Keratinocyte (primary cell): Measurements from ENCODE around the gene TACC2. TPM values are rescaled to one million over a fixed set of nuclear protein-coding genes. Genes with fewer than 3 reads are reported as not detected.

Experiments
- DNase-seq: peaks from one replicate; pipeline ENCODE4 v3.0.0-alpha.2; 2011; ENCODE audit warnings: low read depth, missing footprints, low spot score
- FAIRE-seq: peaks from 2 replicates; lab custom pipeline; 2011; peaks lifted over from hg19 to GRCh38; lab: Jason Lieb, UNC
- H2AFZ ChIP-seq: 2 replicates; pipeline ENCODE4 v1.6.0; 2012; ENCODE audit warnings: low read length, control low read depth, inconsistent platforms; ENCODE audit not compliant: control insufficient read depth
- H3K27ac ChIP-seq: 2 replicates; pipeline ENCODE4 v1.5.1; 2011; ENCODE audit warnings: low read length; ENCODE audit not compliant: control insufficient read depth, insufficient read depth
- H3K27me3 ChIP-seq: 3 replicates; pipeline ENCODE4 v1.6.0; 2011; ENCODE audit warnings: low read length; ENCODE audit not compliant: control insufficient read depth, insufficient read depth; ENCODE audit errors: extremely low read depth
- H3K36me3 ChIP-seq, 2 experiments: 2 replicates in 1 of 2; 3 replicates in 1 of 2; pipeline ENCODE4 v1.5.1; 2011; ENCODE audit warnings: low read length in 2 of 2, mild to moderate bottlenecking in 1 of 2; ENCODE audit not compliant: control insufficient read depth in 2 of 2, insufficient read depth in 2 of 2; ENCODE audit errors: extremely low read depth in 1 of 2
- H3K4me1 ChIP-seq: 3 replicates; pipeline ENCODE4 v1.5.1; 2011; ENCODE audit warnings: low read length; ENCODE audit not compliant: control insufficient read depth, insufficient read depth; ENCODE audit errors: extremely low read depth
- H3K4me2 ChIP-seq: 3 replicates; pipeline ENCODE4 v1.6.0; 2011; ENCODE audit warnings: low read depth, low read length; ENCODE audit not compliant: control insufficient read depth, insufficient read depth; ENCODE audit errors: extremely low read depth
- H3K4me3 ChIP-seq, 3 experiments: fragments of 200-600 bp in 1 of 3; sonication (generic) in 1 of 3; 2 replicates in 2 of 3; 3 replicates in 1 of 3; pipeline ENCODE4 v1.5.1; 2011 to 2016; ENCODE audit warnings: low read length in 3 of 3, mild to moderate bottlenecking in 3 of 3, control low read depth in 2 of 3, inconsistent platforms in 1 of 3, low read depth in 1 of 3, mixed read lengths in 1 of 3, mixed run types in 1 of 3, moderate library complexity in 1 of 3; ENCODE audit not compliant: control insufficient read depth in 2 of 3, insufficient read depth in 2 of 3; ENCODE audit errors: extremely low read depth in 1 of 3
- H3K79me2 ChIP-seq: 2 replicates; pipeline ENCODE4 v1.6.0; 2012; ENCODE audit warnings: low read length; ENCODE audit not compliant: control insufficient read depth, insufficient read depth
- H3K9ac ChIP-seq: 3 replicates; pipeline ENCODE4 v1.6.0; 2011; ENCODE audit warnings: low read length; ENCODE audit not compliant: control insufficient read depth, insufficient read depth; ENCODE audit errors: extremely low read depth
- H3K9me1 ChIP-seq: 3 replicates; pipeline ENCODE4 v1.6.0; 2011; ENCODE audit warnings: low read length; ENCODE audit not compliant: control insufficient read depth, insufficient read depth; ENCODE audit errors: extremely low read depth
- H3K9me3 ChIP-seq: 2 replicates; pipeline ENCODE4 v1.5.1; 2012; ENCODE audit warnings: low read depth, low read length; ENCODE audit not compliant: control insufficient read depth
- H4K20me1 ChIP-seq: 3 replicates; pipeline ENCODE4 v1.6.0; 2011; ENCODE audit warnings: low read length; ENCODE audit not compliant: control insufficient read depth, insufficient read depth; ENCODE audit errors: extremely low read depth
- EZH2 ChIP-seq: IDR thresholded peaks from one replicate; pipeline ENCODE4 v1.6.1; 2012; ENCODE audit warnings: inconsistent platforms, mild to moderate bottlenecking, low read length, moderate library complexity
- dilution Hi-C: fragments of 300-500 bp; cut with MboI; formaldehyde crosslinking; loops from one replicate; pipeline ENCODE4 v1.7.0; 2020; ENCODE audit warnings: low sequenced_read_pairs; ENCODE audit not compliant: extremely low pct_ligation_motif_present
- polyA plus RNA-seq, 5 experiments: library from polyadenylated mRNA; depleted of rRNA in 3 of 5; stranded (reverse) in 3 of 5; stranded (forward) in 1 of 5; unstranded in 1 of 5; fragments of >200 nt; gene quantifications; 1 replicate in 1 of 5; 2 replicates in 3 of 5; 3 replicates in 1 of 5; pipeline versions ENCODE4 v1.2.1 to v1.2.3, GENCODE V29; 2011 to 2012; ENCODE audit warnings: missing spikeins in 2 of 5, low read depth in 1 of 5, low replicate concordance in 1 of 5
- TF ChIP-seq, protein P1 (sequence below), 3 experiments: IDR thresholded peaks in 1 of 3; conservative IDR thresholded peaks in 1 of 3; optimal IDR thresholded peaks in 1 of 3; 2 replicates in 2 of 3; 3 replicates in 1 of 3; pipeline versions ENCODE3 to v1.5.1; 2011; ENCODE audit warnings: low read length in 3 of 3, mild to moderate bottlenecking in 3 of 3, moderate library complexity in 2 of 3, control low read depth in 1 of 3, inconsistent platforms in 1 of 3; ENCODE audit not compliant: insufficient read depth in 2 of 3; ENCODE audit errors: extremely low read depth in 1 of 3

The TACC2 gene
- polyA plus RNA-seq, 1 donor (not counting 4 experiments of a cell fraction or from before 2014, with no cell fraction given), result 12.8 TPM

DNA sequence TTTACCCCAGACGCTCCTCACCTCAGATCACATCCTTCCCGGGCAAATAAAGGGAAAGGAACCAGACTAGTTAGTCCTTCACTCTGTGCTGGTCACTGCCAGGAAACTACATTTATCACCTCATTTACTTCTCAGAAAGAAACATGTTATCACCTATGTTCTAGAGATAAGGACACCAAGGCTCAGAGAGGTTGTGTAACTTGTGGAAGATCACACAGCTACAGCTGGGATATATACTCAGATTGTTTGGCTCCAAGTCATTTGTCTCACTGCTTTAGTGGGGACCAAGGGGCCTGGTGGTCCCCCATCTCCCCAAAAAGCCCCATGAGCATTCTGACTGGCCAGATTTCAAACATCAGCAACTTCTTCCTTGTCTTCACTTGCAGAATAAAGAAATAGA lies 264.6 kb downstream of the TACC2 start:
- Histone ChIP-seq H3K4me3 (no peak overlapping the region), H3K4me2 (no peak overlapping the region), H3K9me3 (no peaks in the 10 kb centered on the region), H3K27ac (no peak overlapping the region), H3K27me3 (no peaks in the 10 kb centered on the region), H3K4me1 (no peaks in the 10 kb centered on the region), H3K79me2 (no peaks in the 10 kb centered on the region), H2AFZ (no peak overlapping the region), H4K20me1 (no peaks in the 10 kb centered on the region), H3K9ac (no peak overlapping the region), H3K36me3 (peaks cover 0 to 21% of the 10 kb centered on the region in 2 experiments), H3K9me1 (no peaks in the 10 kb centered on the region)
- TF ChIP-seq, protein P1, sequence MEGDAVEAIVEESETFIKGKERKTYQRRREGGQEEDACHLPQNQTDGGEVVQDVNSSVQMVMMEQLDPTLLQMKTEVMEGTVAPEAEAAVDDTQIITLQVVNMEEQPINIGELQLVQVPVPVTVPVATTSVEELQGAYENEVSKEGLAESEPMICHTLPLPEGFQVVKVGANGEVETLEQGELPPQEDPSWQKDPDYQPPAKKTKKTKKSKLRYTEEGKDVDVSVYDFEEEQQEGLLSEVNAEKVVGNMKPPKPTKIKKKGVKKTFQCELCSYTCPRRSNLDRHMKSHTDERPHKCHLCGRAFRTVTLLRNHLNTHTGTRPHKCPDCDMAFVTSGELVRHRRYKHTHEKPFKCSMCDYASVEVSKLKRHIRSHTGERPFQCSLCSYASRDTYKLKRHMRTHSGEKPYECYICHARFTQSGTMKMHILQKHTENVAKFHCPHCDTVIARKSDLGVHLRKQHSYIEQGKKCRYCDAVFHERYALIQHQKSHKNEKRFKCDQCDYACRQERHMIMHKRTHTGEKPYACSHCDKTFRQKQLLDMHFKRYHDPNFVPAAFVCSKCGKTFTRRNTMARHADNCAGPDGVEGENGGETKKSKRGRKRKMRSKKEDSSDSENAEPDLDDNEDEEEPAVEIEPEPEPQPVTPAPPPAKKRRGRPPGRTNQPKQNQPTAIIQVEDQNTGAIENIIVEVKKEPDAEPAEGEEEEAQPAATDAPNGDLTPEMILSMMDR (optimal IDR thresholded peaks at IDR 0.05 in 1 of 3, IDR thresholded peaks at IDR 0.05 in 1 of 3, conservative IDR thresholded peaks at IDR 0.05 in 1 of 3; ENCODE audit: extremely low read depth in 1 of 3, insufficient read depth in 2 of 3, low read length in 3 of 3), result no peak
- no peak for TF ChIP-seq EZH2
- dilution Hi-C loops, result no loop called here
- DNase-seq (no peak), FAIRE-seq (no peak)

DNA sequence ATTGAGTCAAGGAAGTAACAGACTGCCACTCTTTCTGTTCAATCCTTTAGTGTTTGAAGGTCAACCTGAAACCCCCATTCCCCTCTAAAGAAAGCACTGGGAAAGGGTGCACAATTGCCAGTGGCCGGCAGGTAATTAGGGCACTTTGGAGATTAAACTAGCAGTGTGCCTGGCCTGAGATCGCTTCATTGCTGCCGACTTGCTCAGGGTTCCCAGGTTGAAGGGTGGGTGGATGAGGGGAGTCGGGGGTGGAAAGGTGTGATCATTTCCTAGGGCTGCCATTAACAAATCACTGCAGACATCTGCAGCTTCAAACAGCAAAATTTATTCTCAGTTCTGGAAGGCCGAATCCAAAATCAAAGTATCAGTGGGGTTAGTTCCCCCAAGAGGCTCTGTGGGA lies 265.9 kb downstream of the TACC2 start:
- no peak overlapping the region for H3K4me3 ChIP-seq
- no peak for FAIRE-seq
- H3K4me2 ChIP-seq, result no peak overlapping the region
- H2AFZ ChIP-seq, result no peak overlapping the region
- no peak overlapping the region for H3K27ac ChIP-seq
- H4K20me1 ChIP-seq, result no peaks in the 10 kb centered on the region
- dilution Hi-C loops, result no loop called here
- no peak overlapping the region for H3K9ac ChIP-seq
- TF ChIP-seq EZH2, result no peak
- TF ChIP-seq, protein P1 (optimal IDR thresholded peaks at IDR 0.05 in 1 of 3, IDR thresholded peaks at IDR 0.05 in 1 of 3, conservative IDR thresholded peaks at IDR 0.05 in 1 of 3; ENCODE audit: extremely low read depth in 1 of 3, insufficient read depth in 2 of 3, low read length in 3 of 3), result no peak
- DNase-seq, result no peak
- no peaks in the 10 kb centered on the region for H3K27me3 ChIP-seq
- no peaks in the 10 kb centered on the region for H3K4me1 ChIP-seq
- H3K36me3 ChIP-seq, result peaks cover 0 to 14% of the 10 kb centered on the region in 2 experiments
- no peaks in the 10 kb centered on the region for H3K9me1 ChIP-seq
- no peaks in the 10 kb centered on the region for H3K9me3 ChIP-seq
- H3K79me2 ChIP-seq, result no peaks in the 10 kb centered on the region
